OCI-LY7 (cell line): ENCODE results near the gene PAN3. TPM values are rescaled to one million over a fixed set of nuclear protein-coding genes. Genes with fewer than 3 reads are reported as not detected.

ENCODE experiments used
- BruUV-seq: library from RNA; stranded (reverse); fragments of 400-500 nt; replicated peaks from 2 replicates; lab custom pipeline; 2021; lab: Mats Ljungman, UMichigan
- CTCF ChIA-PET: fragments of 300-600 bp; sonication (Branson Sonifier 250); formaldehyde crosslinking; loops from one replicate; lab custom pipeline; 2022; ENCODE audit warnings: antibody characterized with exemption; ENCODE audit not compliant: unreplicated experiment; lab: Charles Lee
- POLR2A ChIA-PET: fragments of 300-600 bp; sonication (Branson Sonifier 250); formaldehyde crosslinking; loops from one replicate; lab custom pipeline; 2022; ENCODE audit warnings: antibody characterized with exemption; lab: Charles Lee
- DNase-seq: peaks from one replicate; pipeline ENCODE4 v3.0.0-alpha.2; 2015; ENCODE audit warnings: low spot score
- H2AFZ ChIP-seq: fragments of 200-600 bp; sonication (generic), shearing (Covaris generic); 2 replicates; pipeline ENCODE4 v1.6.1; 2014; ENCODE audit warnings: mild to moderate bottlenecking, antibody characterized with exemption, low read length, moderate library complexity
- H3K27ac ChIP-seq: fragments of 200-600 bp; sonication (generic); 2 replicates; pipeline ENCODE4 v1.5.1; 2014; ENCODE audit warnings: mixed run types, low read depth, mild to moderate bottlenecking, moderate library complexity, low read length, inconsistent platforms; ENCODE audit not compliant: poor library complexity, severe bottlenecking
- H3K36me3 ChIP-seq: fragments of 200-600 bp; sonication (generic); 2 replicates; pipeline ENCODE4 v1.6.1; 2014; ENCODE audit warnings: mild to moderate bottlenecking, antibody characterized with exemption, low read length, moderate library complexity, mixed read lengths; ENCODE audit not compliant: insufficient read depth
- H3K4me1 ChIP-seq: fragments of 200-600 bp; sonication (generic); 2 replicates; pipeline ENCODE4 v1.5.1; 2014; ENCODE audit warnings: mild to moderate bottlenecking, low read length; ENCODE audit not compliant: insufficient read depth, poor library complexity, severe bottlenecking
- H3K4me2 ChIP-seq: fragments of 200-600 bp; sonication (generic); 2 replicates; pipeline ENCODE4 v1.6.1; 2014; ENCODE audit warnings: mild to moderate bottlenecking, low read length
- H3K4me3 ChIP-seq: fragments of 200-600 bp; sonication (generic); 2 replicates; pipeline ENCODE4 v1.5.1; 2014; ENCODE audit warnings: mild to moderate bottlenecking, low read depth, low read length; ENCODE audit not compliant: poor library complexity, severe bottlenecking
- H3K79me2 ChIP-seq: fragments of 200-600 bp; sonication (generic); 2 replicates; pipeline ENCODE4 v1.6.1; 2016; ENCODE audit warnings: low read depth, mild to moderate bottlenecking, low read length, moderate library complexity, mixed read lengths; ENCODE audit not compliant: insufficient read depth
- H3K9me2 ChIP-seq: fragments of 200-600 bp; sonication (generic); 2 replicates; pipeline ENCODE4 v1.6.1; 2016; ENCODE audit warnings: mild to moderate bottlenecking, low read length, mixed read lengths; ENCODE audit not compliant: insufficient read depth
- H3K9me3 ChIP-seq: fragments of 200-600 bp; sonication (generic); 2 replicates; pipeline ENCODE4 v1.6.1; 2014; ENCODE audit warnings: mild to moderate bottlenecking, mixed run types, low read length, mixed read lengths
- H4K20me1 ChIP-seq: fragments of 200-600 bp; sonication (generic); 2 replicates; pipeline ENCODE4 v1.6.1; 2014; ENCODE audit warnings: mild to moderate bottlenecking, antibody characterized with exemption, low read length, moderate library complexity, mixed read lengths; ENCODE audit not compliant: insufficient read depth
- EZH2phosphoT487 ChIP-seq: fragments of 200-600 bp; sonication (generic); IDR thresholded peaks from 2 replicates; pipeline ENCODE4 v1.6.1; 2018; ENCODE audit warnings: low read depth, borderline replicate concordance, mild to moderate bottlenecking, mixed run types, antibody characterized with exemption, low read length, moderate library complexity, mixed read lengths
- intact Hi-C: fragments of 100-400 bp; cut with micrococcal nuclease; formaldehyde crosslinking; loops from one replicate; pipeline ENCODE4 v1.10.0; 2022; ENCODE audit not compliant: unreplicated experiment
- total RNA-seq, 2 experiments: library from RNA; depleted of rRNA in 1 of 2; stranded (reverse); fragments of >200 nt in 1 of 2; shearing (Covaris generic) in 1 of 2; gene quantifications; 2 replicates each; pipeline ENCODE4 v1.2.3, GENCODE V29; 2014 to 2022
- TF ChIP-seq, protein P1 (sequence below): fragments of 200-600 bp; sonication (generic); conservative IDR thresholded peaks from 2 replicates; pipeline ENCODE4 v1.5.1; 2014; ENCODE audit warnings: mild to moderate bottlenecking, antibody characterized with exemption, low read length, moderate library complexity, mixed read lengths

Gene PAN3
- total RNA-seq, 2 experiments from 2014 or later: 20.4 to 54.8 TPM

DNA sequence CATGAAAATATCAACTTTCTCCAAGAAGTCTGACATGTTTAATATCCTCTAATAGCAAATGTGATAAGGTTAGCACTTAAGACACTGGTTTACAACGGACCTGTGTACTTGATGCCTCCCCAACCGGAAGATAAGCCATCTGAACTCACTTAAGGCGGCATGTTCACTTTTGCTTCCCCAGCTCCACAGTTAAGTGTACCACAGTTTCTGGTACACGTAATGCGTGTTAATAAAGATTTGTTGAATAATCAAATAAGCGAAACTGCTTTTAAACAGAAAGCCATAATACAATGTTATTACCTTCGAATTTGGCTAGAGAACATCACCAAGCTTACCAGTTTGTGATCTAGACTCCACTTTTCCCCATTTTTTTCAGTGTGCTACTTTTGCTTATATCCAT, 1.4 kb upstream of the PAN3 start:
- Histone ChIP-seq H3K36me3 (no peaks in the 10 kb centered on the region), H3K4me3 (peak overlapping the region; percentile 100), H3K4me1 (peaks cover 18% of the 10 kb centered on the region), H2AFZ (peak overlapping the region; percentile 64; the same call in 1 of the 2 replicates), H3K9me2 (no peaks in the 10 kb centered on the region), H3K79me2 (peaks cover 39% of the 10 kb centered on the region), H3K4me2 (peak overlapping the region; percentile 82), H3K9me3 (no peaks in the 10 kb centered on the region), H3K27ac (peak overlapping the region; percentile 95), H4K20me1 (peaks cover 20% of the 10 kb centered on the region)
- intact Hi-C loops: loop anchor here (5.0 kb wide), 1 partner anchor 185 kb away; no protein-coding TSS in a partner anchor
- no TSS peak for BruUV-seq
- DNase-seq: peak; percentile 10
- CTCF ChIA-PET: no interaction called here
- TF ChIP-seq EZH2phosphoT487: no peak
- TF ChIP-seq, protein P1, sequence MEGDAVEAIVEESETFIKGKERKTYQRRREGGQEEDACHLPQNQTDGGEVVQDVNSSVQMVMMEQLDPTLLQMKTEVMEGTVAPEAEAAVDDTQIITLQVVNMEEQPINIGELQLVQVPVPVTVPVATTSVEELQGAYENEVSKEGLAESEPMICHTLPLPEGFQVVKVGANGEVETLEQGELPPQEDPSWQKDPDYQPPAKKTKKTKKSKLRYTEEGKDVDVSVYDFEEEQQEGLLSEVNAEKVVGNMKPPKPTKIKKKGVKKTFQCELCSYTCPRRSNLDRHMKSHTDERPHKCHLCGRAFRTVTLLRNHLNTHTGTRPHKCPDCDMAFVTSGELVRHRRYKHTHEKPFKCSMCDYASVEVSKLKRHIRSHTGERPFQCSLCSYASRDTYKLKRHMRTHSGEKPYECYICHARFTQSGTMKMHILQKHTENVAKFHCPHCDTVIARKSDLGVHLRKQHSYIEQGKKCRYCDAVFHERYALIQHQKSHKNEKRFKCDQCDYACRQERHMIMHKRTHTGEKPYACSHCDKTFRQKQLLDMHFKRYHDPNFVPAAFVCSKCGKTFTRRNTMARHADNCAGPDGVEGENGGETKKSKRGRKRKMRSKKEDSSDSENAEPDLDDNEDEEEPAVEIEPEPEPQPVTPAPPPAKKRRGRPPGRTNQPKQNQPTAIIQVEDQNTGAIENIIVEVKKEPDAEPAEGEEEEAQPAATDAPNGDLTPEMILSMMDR: no peak
- POLR2A ChIA-PET: interaction anchor here (0.6 kb wide), 1 partner anchor 55 kb away, joined by 5 read pairs; no protein-coding TSS in a partner anchor

DNA sequence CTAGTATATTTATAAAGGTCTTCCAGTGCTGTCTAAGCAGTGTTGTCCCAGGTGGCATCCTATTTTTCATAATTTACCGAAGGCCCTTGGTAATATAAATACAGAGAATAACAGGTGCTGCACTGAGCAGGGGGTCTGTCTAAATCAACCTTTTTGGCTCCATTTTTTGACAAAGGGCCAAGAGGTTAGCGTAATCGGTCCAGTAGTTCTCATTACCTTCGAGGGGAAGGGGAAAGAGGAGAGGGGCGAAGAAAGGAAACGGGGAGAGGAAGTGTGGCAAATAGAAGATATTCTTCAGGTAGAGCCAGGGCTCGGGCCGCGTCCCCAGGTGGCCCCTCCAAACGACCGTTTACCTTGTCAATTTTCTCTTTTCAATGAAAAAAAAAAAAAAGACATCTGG, 749 bp upstream of the PAN3 start:
- Histone ChIP-seq H3K4me3 (peak overlapping the region; percentile 100), H3K27ac (peak overlapping the region; percentile 95), H4K20me1 (peaks cover 25% of the 10 kb centered on the region), H3K4me2 (peak overlapping the region; percentile 82), H3K79me2 (peaks cover 46% of the 10 kb centered on the region), H3K36me3 (no peaks in the 10 kb centered on the region), H3K9me3 (no peaks in the 10 kb centered on the region), H3K9me2 (no peaks in the 10 kb centered on the region), H2AFZ (peak overlapping the region; percentile 64), H3K4me1 (peaks cover 18% of the 10 kb centered on the region)
- TF ChIP-seq, protein P1: no peak
- no peak for TF ChIP-seq EZH2phosphoT487
- ChIA-PET POLR2A (interaction anchor here (0.7 to 1.3 kb wide), 5 partner anchors 13 to 564 kb away, joined by 3 to 6 read pairs (median 4); no protein-coding TSS in a partner anchor), CTCF (no interaction called here)
- intact Hi-C loops: loop anchor here (5.0 kb wide), 1 partner anchor 185 kb away; no protein-coding TSS in a partner anchor
- DNase-seq: no peak
- TSS peak; percentile 93 for BruUV-seq
